ENCODE data around the gene SF3B2. TPM values are rescaled to one million over a fixed set of nuclear protein-coding genes. Genes with fewer than 3 reads are reported as not detected.
"Not testable (repeated sequence)": the region's sequence is repeated elsewhere in the genome, so short reads cannot be mapped to it uniquely, and the experiment has no call there.

SF3B2 gene
- total RNA-seq, 2 donors from 2014 or later, result 62.5 to 111 TPM

GRCh38 chr11:66006891-66007176, 45.3 kb upstream of the SF3B2 start:
- Histone ChIP-seq H3K27ac (peak overlapping the region in 1 of 2 donors; percentile 2), H3K27me3 (peaks cover 0 to 4% of the 10 kb centered on the region in 2 donors), H3K4me1 (peaks cover 0 to 12% of the 10 kb centered on the region in 2 donors), H3K9me3 (no peaks in the 10 kb centered on the region), H3K36me3 (peaks cover 14% of the 10 kb centered on the region), H3K4me3 (no peak overlapping the region)
- DNase-seq (ENCODE audit: low spot score), result no peak
- no peak for TF ChIP-seq CTCF (IDR thresholded peaks at IDR 0.05)

- Histone ChIP-seq H3K36me3 (peaks cover 14% of the 10 kb centered on the region), H3K9me3 (no peaks in the 10 kb centered on the region), H3K27me3 (peaks cover 0 to 4% of the 10 kb centered on the region in 2 donors), H3K27ac (peak overlapping the region in 1 of 2 donors; percentile 2), H3K4me3 (no peak overlapping the region), H3K4me1 (peaks cover 0 to 15% of the 10 kb centered on the region in 2 donors)
- TF ChIP-seq CTCF (IDR thresholded peaks at IDR 0.05), result no peak
- DNase-seq (ENCODE audit: low spot score), result no peak
Observed at GRCh38 chr11:66007201-66007634, 44.9 kb upstream of the SF3B2 start.

- no peak for TF ChIP-seq CTCF (IDR thresholded peaks at IDR 0.05)
- no peak for DNase-seq (ENCODE audit: low spot score)
- Histone ChIP-seq H3K9me3 (no peaks in the 10 kb centered on the region), H3K4me3 (no peak overlapping the region), H3K27me3 (peaks cover 0 to 4% of the 10 kb centered on the region in 2 donors), H3K4me1 (peaks cover 0 to 13% of the 10 kb centered on the region in 2 donors), H3K27ac (no peak overlapping the region), H3K36me3 (peaks cover 14% of the 10 kb centered on the region)
Observed at GRCh38 chr11:66008095-66008467, 44.1 kb upstream of the SF3B2 start.

- H3K4me3 ChIP-seq, result no peak overlapping the region
- no peaks in the 10 kb centered on the region for H3K9me3 ChIP-seq
- peaks cover 14% of the 10 kb centered on the region for H3K36me3 ChIP-seq
- peaks cover 0 to 4% of the 10 kb centered on the region in 2 donors for H3K27me3 ChIP-seq
- TF ChIP-seq CTCF (IDR thresholded peaks at IDR 0.05), result no peak
- DNase-seq (ENCODE audit: low spot score), result no peak
- H3K27ac ChIP-seq, result no peak overlapping the region
- peaks cover 0 to 14% of the 10 kb centered on the region in 2 donors for H3K4me1 ChIP-seq
Observed at GRCh38 chr11:66008468-66009101, 43.6 kb upstream of the SF3B2 start.

- H3K4me1 ChIP-seq, result peaks cover 0 to 18% of the 10 kb centered on the region in 2 donors
- H3K36me3 ChIP-seq; H3K27ac ChIP-seq; H3K27me3 ChIP-seq; DNase-seq (ENCODE audit: low spot score); H3K4me3 ChIP-seq; H3K9me3 ChIP-seq: not testable (repeated sequence)
Observed at GRCh38 chr11:66010036-66010435, 42.1 kb upstream of the SF3B2 start.

GRCh38 chr11:66011239-66011784, 40.9 kb upstream of the SF3B2 start:
- Histone ChIP-seq H3K9me3 (no peaks in the 10 kb centered on the region), H3K27me3 (peaks cover 0 to 4% of the 10 kb centered on the region in 2 donors), H3K4me1 (peaks cover 0 to 31% of the 10 kb centered on the region in 2 donors), H3K36me3 (no peaks in the 10 kb centered on the region), H3K4me3 (peak overlapping the region in 1 of 2 donors; percentile 33), H3K27ac (no peak overlapping the region)
- TF ChIP-seq CTCF (IDR thresholded peaks at IDR 0.05), result no peak
- DNase-seq (ENCODE audit: low spot score), result no peak

Measured in right atrium auricular region (tissue), 2 donors.